ENCODE measurements around the gene TARS1.
"Not testable (repeated sequence)": the region's sequence is repeated elsewhere in the genome, so short reads cannot be mapped to it uniquely, and the experiment has no call there.

The TARS1 gene

DNA sequence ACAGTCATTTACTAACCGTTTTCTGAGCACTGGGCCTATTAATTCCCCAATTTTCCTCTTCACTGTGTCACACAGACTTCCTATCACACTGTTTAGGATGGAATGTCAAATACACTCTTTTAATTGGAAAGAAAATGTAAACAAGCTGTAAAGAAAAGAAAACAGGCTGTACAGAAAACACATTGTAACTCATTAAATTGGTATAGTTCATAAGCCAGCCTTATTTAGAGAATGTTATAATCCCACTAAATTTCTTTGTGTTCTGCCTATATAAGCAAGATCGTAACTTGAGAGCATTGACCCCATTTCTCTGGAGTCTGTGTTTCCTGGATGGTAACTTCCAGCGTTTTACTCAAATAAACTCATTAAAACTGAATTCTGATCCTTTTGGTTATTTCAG is 46.5 kb downstream of the TARS1 start:
- H3K4me1 Mint-ChIP-seq: no peaks in the 10 kb centered on the region
- H3K36me3 Mint-ChIP-seq: peaks cover 5 to 11% of the 10 kb centered on the region in 2 donors
- H3K4me3 Mint-ChIP-seq: no peak overlapping the region
- H3K9me3 Mint-ChIP-seq: peaks cover 2 to 5% of the 10 kb centered on the region in 2 donors
- peaks cover 0 to 4% of the 10 kb centered on the region in 2 donors for H3K27me3 Mint-ChIP-seq
- ATAC-seq (replicated peaks): no peak
- H3K27ac Mint-ChIP-seq: no peak overlapping the region
- no peak for DNase-seq

DNA sequence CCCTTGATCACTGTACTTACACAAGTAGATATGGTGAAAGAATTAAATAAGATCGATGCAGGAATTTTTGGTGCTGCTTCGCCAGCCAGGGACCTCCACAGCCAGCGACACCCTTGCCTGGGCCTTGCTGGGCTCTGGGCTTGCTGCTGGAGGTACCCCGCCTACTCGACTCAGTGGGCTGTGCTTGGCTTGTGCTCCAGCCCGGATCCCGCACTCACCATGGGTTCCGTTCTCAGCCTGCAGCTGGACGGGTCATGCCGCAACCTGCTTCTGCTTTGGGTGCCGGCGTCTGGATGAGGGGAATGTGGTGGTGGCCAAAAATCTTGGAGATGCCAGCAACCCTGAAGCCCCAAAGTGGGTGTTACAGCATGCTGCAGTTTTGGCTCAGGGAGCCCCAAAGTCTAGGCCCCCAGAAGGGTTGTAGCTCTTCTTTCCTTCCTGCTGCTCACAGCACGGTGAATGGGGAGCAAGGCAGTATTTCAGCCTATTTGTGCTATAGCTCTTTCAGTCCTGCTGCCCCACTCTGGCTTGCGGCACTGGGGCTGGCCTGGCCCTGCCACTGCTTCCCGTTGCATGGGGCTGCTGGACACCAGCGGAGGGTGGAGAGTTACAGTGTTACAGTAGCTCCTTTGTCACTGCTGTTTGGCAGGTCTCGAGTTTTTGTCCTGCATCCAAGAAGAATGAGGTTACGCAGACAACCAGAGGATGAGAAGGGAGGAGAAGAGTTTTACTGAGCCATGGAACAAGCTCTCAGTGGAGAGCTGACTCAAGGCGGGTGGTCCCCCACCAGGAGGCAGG is 48.0 kb downstream of the TARS1 start:
- no peaks in the 10 kb centered on the region for H3K4me1 Mint-ChIP-seq

DNA sequence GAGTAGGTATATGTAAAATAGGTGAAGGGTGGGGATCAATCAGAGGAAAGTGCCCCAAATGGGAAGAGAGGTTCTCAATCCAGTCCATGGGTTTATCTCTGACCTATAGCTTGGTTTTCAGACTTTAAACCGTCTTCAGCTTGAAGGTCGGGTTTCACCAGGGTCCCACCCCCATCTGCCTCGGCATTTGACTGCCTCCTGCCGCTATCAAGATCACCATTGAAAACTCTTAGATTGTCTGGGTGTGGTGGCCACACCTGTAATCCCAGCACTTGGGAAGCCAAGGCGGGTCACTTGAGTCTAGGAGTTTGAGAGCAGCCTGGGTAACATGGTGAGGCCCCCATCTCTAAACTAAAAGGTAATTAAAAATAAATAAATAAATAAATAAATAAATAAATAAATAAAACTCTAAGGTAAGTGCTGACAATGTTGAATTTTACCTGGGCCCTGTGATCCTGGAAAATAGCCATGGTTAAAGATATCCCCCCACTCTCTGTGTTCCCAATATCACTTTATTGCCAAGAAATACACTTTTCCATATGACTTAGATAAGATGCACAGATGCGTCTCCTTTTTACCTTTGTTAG is 48.8 kb downstream of the TARS1 start:
- H3K27me3 Mint-ChIP-seq: peaks cover 0 to 4% of the 10 kb centered on the region in 2 donors
- no peak overlapping the region for H3K27ac Mint-ChIP-seq
- ATAC-seq (replicated peaks) (no peak), DNase-seq (no peak)
- H3K36me3 Mint-ChIP-seq: peaks cover 2% of the 10 kb centered on the region in 2 donors
- H3K9me3 Mint-ChIP-seq: peaks cover 2 to 5% of the 10 kb centered on the region in 2 donors
- H3K4me1 Mint-ChIP-seq: no peaks in the 10 kb centered on the region
- H3K4me3 Mint-ChIP-seq: no peak overlapping the region

More for the DNA sequence above, 48.0 kb downstream of the TARS1 start:
- no peak overlapping the region for H3K4me3 Mint-ChIP-seq
- peaks cover 2 to 5% of the 10 kb centered on the region in 2 donors for H3K9me3 Mint-ChIP-seq
- peaks cover 2 to 4% of the 10 kb centered on the region in 2 donors for H3K36me3 Mint-ChIP-seq
- H3K27me3 Mint-ChIP-seq: peaks cover 0 to 4% of the 10 kb centered on the region in 2 donors
- ATAC-seq (replicated peaks): no peak
- no peak overlapping the region for H3K27ac Mint-ChIP-seq
- DNase-seq: no peak

DNA sequence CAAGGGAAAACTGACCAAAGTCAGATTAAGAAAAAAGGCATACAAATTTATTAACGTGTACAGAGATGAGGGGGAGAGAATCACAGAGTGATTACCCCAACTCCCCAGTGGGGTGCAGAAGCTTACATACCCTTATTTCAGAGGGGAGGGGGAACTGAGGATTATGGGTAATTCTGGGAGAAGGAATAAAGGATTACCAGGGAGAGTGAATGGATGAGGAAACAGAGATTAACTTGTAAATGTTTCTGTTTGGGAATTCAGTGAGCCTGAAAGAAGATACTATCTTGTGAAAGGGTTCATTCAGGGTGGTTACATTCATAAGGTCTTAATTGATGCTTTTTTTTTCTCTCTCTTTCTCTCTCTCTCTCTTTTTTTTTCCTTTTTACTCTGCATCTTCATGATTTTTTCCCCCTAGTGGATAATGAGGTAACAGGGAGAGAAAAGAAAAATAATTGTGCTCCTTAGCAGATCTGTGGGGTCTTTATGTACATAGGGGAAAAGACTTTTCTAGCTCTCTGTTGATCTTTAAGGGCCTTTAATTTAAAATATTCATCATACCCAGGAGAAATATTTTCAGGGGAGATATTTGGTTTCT is 49.4 kb downstream of the TARS1 start:
- H3K27me3 Mint-ChIP-seq: peaks cover 0 to 4% of the 10 kb centered on the region in 2 donors
- H3K36me3 Mint-ChIP-seq: peaks cover 0 to 2% of the 10 kb centered on the region in 2 donors
- ATAC-seq (replicated peaks) (no peak), DNase-seq (no peak)
- H3K4me1 Mint-ChIP-seq: no peaks in the 10 kb centered on the region
- H3K27ac Mint-ChIP-seq: no peak overlapping the region
- peaks cover 2 to 5% of the 10 kb centered on the region in 2 donors for H3K9me3 Mint-ChIP-seq
- no peak overlapping the region for H3K4me3 Mint-ChIP-seq

DNA sequence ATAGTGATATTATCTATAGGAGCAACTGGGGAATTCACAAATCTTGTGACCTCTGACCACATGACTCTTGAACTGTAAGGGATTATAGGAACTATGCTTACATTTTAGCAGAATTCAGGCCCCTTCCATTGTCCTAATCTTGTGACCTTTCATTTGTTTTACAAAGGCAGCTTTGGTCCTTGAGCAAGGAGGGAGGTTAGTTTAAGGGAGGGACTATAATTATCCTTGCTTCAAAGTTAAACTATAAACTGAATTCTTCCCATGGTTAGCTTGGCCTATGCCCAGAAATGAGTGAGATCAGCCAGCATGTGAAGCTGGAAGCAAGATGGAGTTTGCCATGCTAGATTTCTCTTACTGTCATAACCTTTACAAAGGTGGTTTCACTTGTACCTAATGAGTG is 51.2 kb downstream of the TARS1 start:
- Mint-ChIP-seq H3K4me3 (no peak overlapping the region), H3K36me3 (peaks cover 0 to 2% of the 10 kb centered on the region in 2 donors), H3K27ac (no peak overlapping the region), H3K9me3 (peaks cover 2 to 5% of the 10 kb centered on the region in 2 donors), H3K4me1 (no peaks in the 10 kb centered on the region), H3K27me3 (peaks cover 0 to 11% of the 10 kb centered on the region in 2 donors)
- no peak for DNase-seq
- no peak for ATAC-seq (replicated peaks)

DNA sequence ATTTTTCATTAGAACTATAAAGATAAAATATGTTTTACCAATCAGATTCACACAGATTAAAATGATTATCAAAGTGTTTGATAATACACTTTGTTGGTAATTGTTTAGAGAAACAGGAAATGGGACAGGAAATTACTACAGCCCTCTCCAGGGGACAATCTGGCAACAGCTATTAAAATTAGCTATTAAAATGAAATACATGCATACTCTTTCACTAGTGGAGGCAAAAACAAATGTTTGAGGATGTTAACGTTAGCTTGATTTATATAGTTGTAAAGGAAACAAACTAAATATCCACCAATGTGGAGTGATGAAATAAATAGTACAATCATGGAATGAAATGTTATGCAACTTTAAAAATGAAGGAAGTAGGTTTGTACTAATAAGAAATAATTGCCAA is 53.7 kb downstream of the TARS1 start:
- Mint-ChIP-seq H3K4me1 (no peaks in the 10 kb centered on the region), H3K36me3 (no peaks in the 10 kb centered on the region), H3K27me3 (peaks cover 0 to 11% of the 10 kb centered on the region in 2 donors), H3K9me3 (no peaks in the 10 kb centered on the region), H3K27ac (no peak overlapping the region), H3K4me3 (no peak overlapping the region)
- ATAC-seq (replicated peaks) (no peak), DNase-seq (no peak)

DNA sequence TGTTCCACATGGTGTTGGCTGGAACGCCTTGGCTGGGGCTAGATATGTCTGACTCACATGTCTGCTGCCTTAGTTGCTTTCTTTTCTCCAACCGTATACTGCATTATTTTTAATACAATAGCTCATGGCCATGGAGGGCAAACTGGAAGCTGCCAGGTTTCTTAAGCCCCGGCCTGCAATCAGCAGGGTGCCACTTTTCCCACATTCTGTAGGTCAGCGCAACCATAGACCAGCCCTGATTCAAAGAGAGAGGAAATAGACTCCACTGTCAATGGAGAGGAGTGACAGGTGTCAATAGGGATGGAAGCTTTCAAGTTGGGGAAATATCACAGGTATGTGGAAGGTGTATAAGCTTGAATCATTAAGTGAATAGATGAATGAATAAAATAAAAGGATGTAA is 60.5 kb downstream of the TARS1 start:
- no peak for ATAC-seq (replicated peaks)
- Mint-ChIP-seq H3K4me1 (no peaks in the 10 kb centered on the region), H3K9me3 (no peaks in the 10 kb centered on the region), H3K36me3 (peaks cover 0 to 2% of the 10 kb centered on the region in 2 donors), H3K4me3 (no peak overlapping the region), H3K27me3 (no peaks in the 10 kb centered on the region), H3K27ac (no peak overlapping the region)
- no peak for DNase-seq

DNA sequence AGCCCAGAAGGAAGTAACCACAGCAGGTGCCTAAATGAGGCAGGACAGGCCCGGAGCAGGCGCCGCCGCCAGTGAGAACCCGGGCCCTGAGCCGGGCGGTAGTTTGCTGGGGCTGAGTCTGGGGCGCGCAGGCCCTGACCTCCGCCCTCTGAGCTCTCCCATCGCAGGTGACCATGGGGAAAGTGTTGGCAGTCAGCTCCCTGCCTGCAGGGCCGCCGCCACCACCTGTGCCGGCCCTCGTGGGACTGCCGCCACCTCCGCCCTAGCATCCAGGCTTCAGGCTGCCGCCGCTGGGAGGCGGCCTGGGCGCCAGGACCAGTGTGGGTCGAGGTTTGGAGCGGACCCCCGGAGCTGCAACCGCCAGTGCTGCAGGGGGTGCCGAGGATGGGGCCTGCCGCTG is 61.1 kb downstream of the TARS1 start:
- H3K4me1 Mint-ChIP-seq: no peaks in the 10 kb centered on the region

DNA sequence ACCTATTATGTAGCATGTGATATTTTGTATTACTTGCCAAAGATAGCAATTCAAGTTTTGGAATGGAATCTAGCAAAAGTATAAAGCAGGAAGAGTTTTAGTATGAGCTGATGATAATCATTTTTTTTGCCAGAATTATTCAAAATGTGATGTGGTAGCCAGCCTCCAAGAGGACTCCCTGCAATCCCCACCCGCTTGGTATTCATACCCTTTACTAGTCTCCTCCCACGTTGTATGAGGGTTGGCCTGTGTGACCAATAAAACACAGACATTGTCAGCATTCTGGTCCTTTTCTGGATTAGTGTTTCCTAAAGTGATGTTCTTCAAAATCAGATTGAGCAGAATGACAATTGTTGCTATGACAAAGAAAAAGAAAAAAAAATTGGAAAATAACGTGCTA is 63.8 kb downstream of the TARS1 start:
- DNase-seq: no peak
- H3K27me3 Mint-ChIP-seq: peaks cover 0 to 5% of the 10 kb centered on the region in 2 donors

More for the DNA sequence above, 61.1 kb downstream of the TARS1 start:
- ATAC-seq (replicated peaks) (no peak), DNase-seq (no peak)
- peaks cover 0 to 2% of the 10 kb centered on the region in 2 donors for H3K9me3 Mint-ChIP-seq
- no peak overlapping the region for H3K4me3 Mint-ChIP-seq
- H3K27ac Mint-ChIP-seq: no peak overlapping the region
- H3K36me3 Mint-ChIP-seq: peaks cover 0 to 2% of the 10 kb centered on the region in 2 donors
- H3K27me3 Mint-ChIP-seq: no peaks in the 10 kb centered on the region

DNA sequence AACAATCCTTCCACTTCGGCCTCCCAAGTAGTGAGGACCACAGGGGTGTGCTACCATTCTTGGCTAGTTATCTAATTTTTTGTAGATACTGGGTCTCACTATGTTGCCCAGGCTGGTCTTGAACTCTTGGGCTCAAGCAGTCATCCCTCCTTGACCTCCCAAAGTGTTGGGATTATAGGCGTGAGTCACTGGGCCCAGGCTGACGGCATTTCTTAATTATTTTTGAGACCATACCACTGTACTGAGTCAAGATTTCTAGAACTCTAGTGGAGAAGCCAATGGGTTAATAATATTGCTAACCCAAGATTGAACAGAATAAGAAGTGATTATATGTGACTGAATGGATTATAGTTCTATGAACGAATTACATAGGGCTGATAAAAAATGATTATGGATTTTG is 66.7 kb downstream of the TARS1 start:
- Mint-ChIP-seq H3K36me3 (no peaks in the 10 kb centered on the region), H3K4me3 (no peak overlapping the region), H3K27me3 (peaks cover 0 to 5% of the 10 kb centered on the region in 2 donors), H3K27ac (no peak overlapping the region), H3K9me3 (peaks cover 0 to 2% of the 10 kb centered on the region in 2 donors), H3K4me1 (no peaks in the 10 kb centered on the region)
- ATAC-seq (replicated peaks): no peak
- DNase-seq: no peak

More for the DNA sequence above, 63.8 kb downstream of the TARS1 start:
- H3K4me3 Mint-ChIP-seq: no peak overlapping the region
- ATAC-seq (replicated peaks): no peak
- no peaks in the 10 kb centered on the region for H3K4me1 Mint-ChIP-seq
- peaks cover 0 to 2% of the 10 kb centered on the region in 2 donors for H3K36me3 Mint-ChIP-seq
- H3K27ac Mint-ChIP-seq: no peak overlapping the region
- H3K9me3 Mint-ChIP-seq: peaks cover 0 to 2% of the 10 kb centered on the region in 2 donors

DNA sequence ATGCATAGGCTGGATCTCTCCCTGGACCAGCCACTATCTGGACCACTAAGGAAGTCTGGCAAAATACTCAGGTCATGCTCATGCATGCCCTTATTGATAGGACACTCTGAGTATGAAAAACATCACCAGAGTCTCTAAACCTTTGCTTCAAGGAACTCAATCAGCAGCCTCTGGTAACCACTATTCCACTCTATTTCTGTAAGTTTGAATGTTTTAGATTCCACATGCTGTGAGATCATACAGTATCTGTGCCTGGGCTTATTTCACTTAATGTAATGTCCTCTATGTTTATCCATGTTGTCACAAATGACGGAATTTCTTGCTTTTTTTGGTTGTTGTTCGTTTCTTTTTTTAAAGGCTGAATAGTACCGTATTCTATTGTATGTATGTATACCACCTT is 68.3 kb downstream of the TARS1 start:
- Mint-ChIP-seq H3K27ac (no peak overlapping the region), H3K27me3 (peaks cover 0 to 5% of the 10 kb centered on the region in 2 donors), H3K9me3 (peaks cover 0 to 2% of the 10 kb centered on the region in 2 donors), H3K36me3 (no peaks in the 10 kb centered on the region), H3K4me1 (no peaks in the 10 kb centered on the region), H3K4me3 (no peak overlapping the region)
- ATAC-seq (replicated peaks) (no peak), DNase-seq (no peak)

DNA sequence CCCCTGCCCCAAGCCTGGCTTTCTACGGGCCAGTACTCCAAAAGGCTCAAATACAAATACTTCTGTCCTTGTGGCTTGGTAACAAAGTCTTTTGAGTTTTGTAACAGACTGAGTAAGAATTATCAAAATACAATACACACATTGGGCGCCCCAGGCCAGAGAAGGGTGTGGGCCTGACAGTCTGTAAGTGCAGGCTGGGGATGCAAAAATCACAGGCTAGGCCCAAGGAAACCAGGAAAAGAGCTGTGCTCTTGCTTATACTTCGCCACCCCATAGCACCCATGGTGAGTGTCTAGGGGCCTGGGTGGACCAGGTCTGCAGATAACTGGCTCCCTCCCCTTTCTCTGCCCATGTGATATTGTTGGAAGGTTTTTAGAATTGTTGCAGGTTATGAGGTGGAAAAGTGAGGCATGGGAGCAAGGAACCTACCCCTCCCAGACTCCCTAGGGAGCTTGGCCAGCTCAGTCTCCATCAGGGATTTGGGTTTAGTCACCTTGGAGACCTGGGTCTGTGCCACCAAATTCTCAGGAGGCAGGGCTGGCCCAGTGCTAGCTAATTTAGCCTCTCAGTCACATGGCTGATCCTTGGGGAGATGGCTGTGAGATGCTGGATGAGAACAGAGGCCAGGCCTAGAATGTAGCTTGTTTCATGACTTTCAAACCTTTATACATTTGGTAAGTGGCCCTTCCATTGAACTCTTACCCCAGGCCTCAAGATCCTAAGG is 72.9 kb downstream of the TARS1 start:
- no peak overlapping the region for H3K4me3 Mint-ChIP-seq
- no peak overlapping the region for H3K27ac Mint-ChIP-seq
- H3K27me3 Mint-ChIP-seq: peaks cover 0 to 13% of the 10 kb centered on the region in 2 donors
- H3K4me1 Mint-ChIP-seq: no peaks in the 10 kb centered on the region
- no peaks in the 10 kb centered on the region for H3K36me3 Mint-ChIP-seq
- no peak for ATAC-seq (replicated peaks)
- peaks cover 6 to 14% of the 10 kb centered on the region in 2 donors for H3K9me3 Mint-ChIP-seq
- no peak for DNase-seq

DNA sequence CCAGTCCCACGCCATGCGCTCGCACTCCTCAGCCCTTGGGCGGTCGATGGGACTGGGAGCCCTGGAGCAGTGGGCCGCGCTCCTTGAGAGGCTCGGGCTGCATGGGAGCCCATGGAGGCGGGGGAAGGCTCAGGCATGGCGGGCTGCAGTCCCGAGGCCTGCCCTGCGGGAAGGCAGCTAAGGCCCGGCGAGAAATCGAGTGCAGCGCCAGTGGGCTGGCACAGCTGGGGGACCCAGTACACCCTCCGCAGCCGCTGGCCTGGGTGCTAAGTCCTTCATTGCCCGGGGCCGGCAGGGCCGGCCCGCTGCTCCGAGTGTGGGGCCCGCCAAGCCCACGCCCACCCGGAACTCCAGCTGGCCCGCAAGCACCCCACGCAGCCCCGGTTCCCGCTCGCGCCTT is 74.6 kb downstream of the TARS1 start:
- H3K36me3 Mint-ChIP-seq; H3K4me1 Mint-ChIP-seq; H3K27ac Mint-ChIP-seq; H3K27me3 Mint-ChIP-seq; H3K4me3 Mint-ChIP-seq; ATAC-seq (replicated peaks); DNase-seq: not testable (repeated sequence)
- peaks cover 13 to 21% of the 10 kb centered on the region in 2 donors for H3K9me3 Mint-ChIP-seq

DNA sequence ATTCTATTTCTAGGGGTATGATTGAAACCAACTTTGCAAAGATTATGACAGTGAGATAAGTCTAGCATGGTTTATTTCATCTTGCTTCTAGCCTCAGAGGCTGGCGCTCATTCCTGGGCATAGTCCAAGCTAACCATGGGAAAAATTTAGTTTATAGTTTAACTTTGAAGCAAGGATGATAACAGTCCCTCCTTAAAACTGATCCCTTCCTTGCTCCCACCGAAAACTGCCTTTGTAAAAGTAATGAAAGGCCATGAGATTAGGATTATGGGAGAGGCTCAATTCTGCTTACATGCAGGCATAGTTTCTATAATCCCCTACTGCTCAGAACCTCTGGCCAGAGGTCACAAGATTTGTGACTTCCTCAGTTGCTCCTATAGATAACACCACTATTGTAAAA is 75.7 kb downstream of the TARS1 start:
- Mint-ChIP-seq H3K36me3 (no peaks in the 10 kb centered on the region), H3K9me3 (peaks cover 13 to 21% of the 10 kb centered on the region in 2 donors), H3K4me3 (no peak overlapping the region), H3K27ac (no peak overlapping the region), H3K4me1 (no peaks in the 10 kb centered on the region), H3K27me3 (peaks cover 0 to 7% of the 10 kb centered on the region in 2 donors)
- DNase-seq (no peak), ATAC-seq (replicated peaks) (no peak)

Data from stimulated activated naive B cell treated with anti-CD40 and anti-IgM and Interleukin-4, amounts not matched to agents 10 μg/mL and 1 μg/mL and 100 μg/mL, for 72 hours (primary cell).